ENCODE measurements around the gene PPM1H.
"Not testable (repeated sequence)": the region's sequence is repeated elsewhere in the genome, so short reads cannot be mapped to it uniquely, and the experiment has no call there.

Gene PPM1H

GRCh38 chr12:62814243-62814642 lies 120.7 kb downstream of the PPM1H start:
- no peak overlapping the region for H3K4me3 ChIP-seq (ENCODE audit: low read depth, low read length)
- no peak for TF ChIP-seq CTCF (IDR thresholded peaks at IDR 0.05; ENCODE audit: low read depth, low read length)

- no peak overlapping the region for H3K4me3 ChIP-seq (ENCODE audit: low read depth, low read length)
Measured at GRCh38 chr12:62813031-62813829, 121.7 kb downstream of the PPM1H start.

GRCh38 chr12:62811481-62811880 lies 123.5 kb downstream of the PPM1H start:
- H3K4me3 ChIP-seq (ENCODE audit: low read depth, low read length), result not testable (repeated sequence)

More at GRCh38 chr12:62813031-62813829, 121.7 kb downstream of the PPM1H start:
- peak; percentile 73 for TF ChIP-seq CTCF (IDR thresholded peaks at IDR 0.05; ENCODE audit: low read depth, low read length)

- no peak overlapping the region for H3K4me3 ChIP-seq (ENCODE audit: low read depth, low read length)
- no peak for TF ChIP-seq CTCF (IDR thresholded peaks at IDR 0.05; ENCODE audit: low read depth, low read length)
Measured at GRCh38 chr12:62808166-62808879, 126.6 kb downstream of the PPM1H start.

GRCh38 chr12:62806893-62807292 lies 128.1 kb downstream of the PPM1H start:
- no peak overlapping the region for H3K4me3 ChIP-seq (ENCODE audit: low read depth, low read length)
- TF ChIP-seq CTCF (IDR thresholded peaks at IDR 0.05; ENCODE audit: low read depth, low read length), result no peak

GRCh38 chr12:62806244-62806836 lies 128.6 kb downstream of the PPM1H start:
- no peak overlapping the region for H3K4me3 ChIP-seq (ENCODE audit: low read depth, low read length)
- TF ChIP-seq CTCF (IDR thresholded peaks at IDR 0.05; ENCODE audit: low read depth, low read length), result no peak

GRCh38 chr12:62805517-62805916 lies 129.4 kb downstream of the PPM1H start:
- H3K4me3 ChIP-seq (ENCODE audit: low read depth, low read length), result no peak overlapping the region
- no peak for TF ChIP-seq CTCF (IDR thresholded peaks at IDR 0.05; ENCODE audit: low read depth, low read length)
